Measurements from ENCODE around the gene PHLDA3. TPM values are rescaled to one million over a fixed set of nuclear protein-coding genes. Genes with fewer than 3 reads are reported as not detected.

PHLDA3 gene
- polyA plus RNA-seq, 1 donor from 2014 or later = 35.1 TPM

- no peak overlapping the region for H2AFZ ChIP-seq (ENCODE audit: low read depth, low read length)
- H3K79me2 ChIP-seq (replicated peaks; ENCODE audit: insufficient read depth, low read length) = no peaks in the 10 kb centered on the region
- H3K27me3 ChIP-seq (ENCODE audit: insufficient read depth, low read depth, low read length) = no peaks in the 10 kb centered on the region
- no peaks in the 10 kb centered on the region for H3F3A ChIP-seq (ENCODE audit: insufficient read depth, low read length, poor library complexity, severe bottlenecking)
- H3K36me3 ChIP-seq (ENCODE audit: insufficient read depth, low read length) = no peaks in the 10 kb centered on the region
- no peak overlapping the region for H3K4me3 ChIP-seq (ENCODE audit: low read length)
- H3K9ac ChIP-seq (ENCODE audit: low read length) = no peak overlapping the region
- no peaks in the 10 kb centered on the region for H3K9me3 ChIP-seq (ENCODE audit: low read length)
- no peaks in the 10 kb centered on the region for H4K20me1 ChIP-seq (ENCODE audit: insufficient read depth)
- no peak overlapping the region for H3K4me2 ChIP-seq (ENCODE audit: low read length)
- H3K27ac ChIP-seq (ENCODE audit: low read length) = no peak overlapping the region
- H3K9me2 ChIP-seq (ENCODE audit: insufficient read depth, low read length) = no peaks in the 10 kb centered on the region
- TF ChIP-seq EP300 (conservative IDR thresholded peaks at IDR 0.05; ENCODE audit: poor library complexity, severe bottlenecking) (no peak), SMC3 (conservative IDR thresholded peaks at IDR 0.05; ENCODE audit: poor library complexity) (no peak), TAF1 (IDR thresholded peaks at IDR 0.05; ENCODE audit: low read depth) (no peak), MXI1 (conservative IDR thresholded peaks at IDR 0.05; ENCODE audit: poor library complexity, severe bottlenecking) (no peak), REST (IDR thresholded peaks at IDR 0.05; ENCODE audit: borderline replicate concordance) (no peak), POLR2AphosphoS5 (IDR thresholded peaks at IDR 0.05) (no peak), EZH2 (IDR thresholded peaks at IDR 0.05; ENCODE audit: borderline replicate concordance, insufficient read depth, low read length, poor library complexity, severe bottlenecking) (no peak), CTCF (IDR thresholded peaks at IDR 0.05; ENCODE audit: poor library complexity, severe bottlenecking) (no peak), RAD21 (conservative IDR thresholded peaks at IDR 0.05) (no peak)
These were observed 41.0 kb downstream of the PHLDA3 start for GRCh38 chr1:201427963-201428362.

GRCh38 chr1:201426479-201427310, 42.3 kb downstream of the PHLDA3 start:
- H3F3A ChIP-seq (ENCODE audit: insufficient read depth, low read length, poor library complexity, severe bottlenecking) = no peaks in the 10 kb centered on the region
- H3K9me3 ChIP-seq (ENCODE audit: low read length) = no peaks in the 10 kb centered on the region
- no peaks in the 10 kb centered on the region for H3K36me3 ChIP-seq (ENCODE audit: insufficient read depth, low read length)
- no peaks in the 10 kb centered on the region for H4K20me1 ChIP-seq (ENCODE audit: insufficient read depth)
- no peak for TF ChIP-seq MXI1 (conservative IDR thresholded peaks at IDR 0.05; ENCODE audit: poor library complexity, severe bottlenecking)
- no peak for TF ChIP-seq TAF1 (IDR thresholded peaks at IDR 0.05; ENCODE audit: low read depth)
- TF ChIP-seq POLR2AphosphoS5 (IDR thresholded peaks at IDR 0.05) = no peak
- TF ChIP-seq EZH2 (IDR thresholded peaks at IDR 0.05; ENCODE audit: borderline replicate concordance, insufficient read depth, low read length, poor library complexity, severe bottlenecking) = no peak
- TF ChIP-seq CTCF (IDR thresholded peaks at IDR 0.05; ENCODE audit: poor library complexity, severe bottlenecking) = no peak
- no peak for TF ChIP-seq REST (IDR thresholded peaks at IDR 0.05; ENCODE audit: borderline replicate concordance)
- no peak for TF ChIP-seq EP300 (conservative IDR thresholded peaks at IDR 0.05; ENCODE audit: poor library complexity, severe bottlenecking)
- TF ChIP-seq SMC3 (conservative IDR thresholded peaks at IDR 0.05; ENCODE audit: poor library complexity) = no peak
- no peak overlapping the region for H3K27ac ChIP-seq (ENCODE audit: low read length)
- no peak overlapping the region for H2AFZ ChIP-seq (ENCODE audit: low read depth, low read length)
- H3K79me2 ChIP-seq (replicated peaks; ENCODE audit: insufficient read depth, low read length) = no peaks in the 10 kb centered on the region
- no peak overlapping the region for H3K9ac ChIP-seq (ENCODE audit: low read length)
- no peaks in the 10 kb centered on the region for H3K9me2 ChIP-seq (ENCODE audit: insufficient read depth, low read length)
- H3K27me3 ChIP-seq (ENCODE audit: insufficient read depth, low read depth, low read length) = no peaks in the 10 kb centered on the region
- no peak overlapping the region for H3K4me2 ChIP-seq (ENCODE audit: low read length)
- no peak overlapping the region for H3K4me3 ChIP-seq (ENCODE audit: low read length)
